Measurements from ENCODE around the gene SLC6A9. TPM values are rescaled to one million over a fixed set of nuclear protein-coding genes. Genes with fewer than 3 reads are reported as not detected.

SLC6A9 gene
- total and polyA plus RNA-seq, 4 donors = 0.57 to 47.7 (median 3.6) TPM

- H3K27ac ChIP-seq (ENCODE audit: low read depth in 1 of 2, low read length in 2 of 2) = no peak overlapping the region
- TF ChIP-seq RAD21 (IDR thresholded peaks at IDR 0.05) (no peak), GABPA (IDR thresholded peaks at IDR 0.05 in 1 of 2, conservative IDR thresholded peaks at IDR 0.05 in 1 of 2) (no peak), SP1 (IDR thresholded peaks at IDR 0.05) (no peak), HNF4A (conservative IDR thresholded peaks at IDR 0.05) (no peak), NR2F2 (IDR thresholded peaks at IDR 0.05) (no peak), YY1 (IDR thresholded peaks at IDR 0.05) (no peak), RXRA (IDR thresholded peaks at IDR 0.05) (no peak), JUND (IDR thresholded peaks at IDR 0.05) (no peak), FOXA2 (IDR thresholded peaks at IDR 0.05) (no peak), TAF1 (conservative IDR thresholded peaks at IDR 0.05) (no peak), EGR1 (IDR thresholded peaks at IDR 0.05; ENCODE audit: low read depth in 2 of 2) (no peak), FOXA1 (IDR thresholded peaks at IDR 0.05) (no peak), MAX (IDR thresholded peaks at IDR 0.05) (no peak), ZBTB33 (IDR thresholded peaks at IDR 0.05) (no peak), HNF4G (IDR thresholded peaks at IDR 0.05) (no peak)
- TF ChIP-seq, protein P1, sequence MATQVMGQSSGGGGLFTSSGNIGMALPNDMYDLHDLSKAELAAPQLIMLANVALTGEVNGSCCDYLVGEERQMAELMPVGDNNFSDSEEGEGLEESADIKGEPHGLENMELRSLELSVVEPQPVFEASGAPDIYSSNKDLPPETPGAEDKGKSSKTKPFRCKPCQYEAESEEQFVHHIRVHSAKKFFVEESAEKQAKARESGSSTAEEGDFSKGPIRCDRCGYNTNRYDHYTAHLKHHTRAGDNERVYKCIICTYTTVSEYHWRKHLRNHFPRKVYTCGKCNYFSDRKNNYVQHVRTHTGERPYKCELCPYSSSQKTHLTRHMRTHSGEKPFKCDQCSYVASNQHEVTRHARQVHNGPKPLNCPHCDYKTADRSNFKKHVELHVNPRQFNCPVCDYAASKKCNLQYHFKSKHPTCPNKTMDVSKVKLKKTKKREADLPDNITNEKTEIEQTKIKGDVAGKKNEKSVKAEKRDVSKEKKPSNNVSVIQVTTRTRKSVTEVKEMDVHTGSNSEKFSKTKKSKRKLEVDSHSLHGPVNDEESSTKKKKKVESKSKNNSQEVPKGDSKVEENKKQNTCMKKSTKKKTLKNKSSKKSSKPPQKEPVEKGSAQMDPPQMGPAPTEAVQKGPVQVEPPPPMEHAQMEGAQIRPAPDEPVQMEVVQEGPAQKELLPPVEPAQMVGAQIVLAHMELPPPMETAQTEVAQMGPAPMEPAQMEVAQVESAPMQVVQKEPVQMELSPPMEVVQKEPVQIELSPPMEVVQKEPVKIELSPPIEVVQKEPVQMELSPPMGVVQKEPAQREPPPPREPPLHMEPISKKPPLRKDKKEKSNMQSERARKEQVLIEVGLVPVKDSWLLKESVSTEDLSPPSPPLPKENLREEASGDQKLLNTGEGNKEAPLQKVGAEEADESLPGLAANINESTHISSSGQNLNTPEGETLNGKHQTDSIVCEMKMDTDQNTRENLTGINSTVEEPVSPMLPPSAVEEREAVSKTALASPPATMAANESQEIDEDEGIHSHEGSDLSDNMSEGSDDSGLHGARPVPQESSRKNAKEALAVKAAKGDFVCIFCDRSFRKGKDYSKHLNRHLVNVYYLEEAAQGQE (IDR thresholded peaks at IDR 0.05) = no peak
- TF ChIP-seq, protein P2, sequence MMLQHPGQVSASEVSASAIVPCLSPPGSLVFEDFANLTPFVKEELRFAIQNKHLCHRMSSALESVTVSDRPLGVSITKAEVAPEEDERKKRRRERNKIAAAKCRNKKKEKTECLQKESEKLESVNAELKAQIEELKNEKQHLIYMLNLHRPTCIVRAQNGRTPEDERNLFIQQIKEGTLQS (IDR thresholded peaks at IDR 0.05) = no peak
- TF ChIP-seq, protein P3, sequence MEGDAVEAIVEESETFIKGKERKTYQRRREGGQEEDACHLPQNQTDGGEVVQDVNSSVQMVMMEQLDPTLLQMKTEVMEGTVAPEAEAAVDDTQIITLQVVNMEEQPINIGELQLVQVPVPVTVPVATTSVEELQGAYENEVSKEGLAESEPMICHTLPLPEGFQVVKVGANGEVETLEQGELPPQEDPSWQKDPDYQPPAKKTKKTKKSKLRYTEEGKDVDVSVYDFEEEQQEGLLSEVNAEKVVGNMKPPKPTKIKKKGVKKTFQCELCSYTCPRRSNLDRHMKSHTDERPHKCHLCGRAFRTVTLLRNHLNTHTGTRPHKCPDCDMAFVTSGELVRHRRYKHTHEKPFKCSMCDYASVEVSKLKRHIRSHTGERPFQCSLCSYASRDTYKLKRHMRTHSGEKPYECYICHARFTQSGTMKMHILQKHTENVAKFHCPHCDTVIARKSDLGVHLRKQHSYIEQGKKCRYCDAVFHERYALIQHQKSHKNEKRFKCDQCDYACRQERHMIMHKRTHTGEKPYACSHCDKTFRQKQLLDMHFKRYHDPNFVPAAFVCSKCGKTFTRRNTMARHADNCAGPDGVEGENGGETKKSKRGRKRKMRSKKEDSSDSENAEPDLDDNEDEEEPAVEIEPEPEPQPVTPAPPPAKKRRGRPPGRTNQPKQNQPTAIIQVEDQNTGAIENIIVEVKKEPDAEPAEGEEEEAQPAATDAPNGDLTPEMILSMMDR (IDR thresholded peaks at IDR 0.05; ENCODE audit: low read depth, low read length, missing input control) = no peak
These were observed 7.0 kb downstream of the SLC6A9 start for GRCh38 chr1:44024031-44024902.

More at GRCh38 chr1:44024031-44024902, 7.0 kb downstream of the SLC6A9 start:
- Histone ChIP-seq H3K4me1 (ENCODE audit: control insufficient read depth in 4 of 4, insufficient read depth in 4 of 4, low read length in 3 of 4) (peaks cover 0 to under 1% (median 0%) of the 10 kb centered on the region in 4 donors), H3K9ac (ENCODE audit: low read depth in 1 of 2, low read length in 2 of 2) (no peak overlapping the region), H3K36me3 (ENCODE audit: control insufficient read depth in 4 of 4, insufficient read depth in 3 of 4, low read depth in 1 of 4, low read length in 3 of 4) (no peaks in the 10 kb centered on the region), H3K9me3 (ENCODE audit: control insufficient read depth in 4 of 4, low read length in 3 of 4) (no peaks in the 10 kb centered on the region), H3K4me3 (ENCODE audit: low read depth in 1 of 3, low read length in 3 of 3) (no peak overlapping the region), H3K27me3 (ENCODE audit: control insufficient read depth in 4 of 4, insufficient read depth in 4 of 4, low read length in 3 of 4) (no peaks in the 10 kb centered on the region)
- no peak for DNase-seq (ENCODE audit: low spot score)
- 92% methylated on average over 14 of the region's 14 CpGs for WGBS

Data from liver (tissue), 9 donors.